Right lung (tissue), 5 donors: ENCODE results near the gene WDR45B. TPM values are rescaled to one million over a fixed set of nuclear protein-coding genes. Genes with fewer than 3 reads are reported as not detected.

Experiments
- DNase-seq, 2 donors: peaks; one replicate each; pipeline ENCODE4 v3.0.0-alpha.2; 2013
- polyA plus RNA-seq, 5 donors: library from polyadenylated mRNA; unstranded; fragments of 120-200 nt; gene quantifications; one replicate each; pipeline versions ENCODE4 v1.2.1 to v1.2.3, GENCODE V29; 2013; ENCODE audit warnings: inconsistent platforms in 1 of 5, low replicate concordance in 1 of 5; ENCODE audit not compliant: insufficient read length in 5 of 5, insufficient read depth in 1 of 5

Gene WDR45B
- polyA plus RNA-seq, 5 donors = 74.0 to 95.4 (median 86.4) TPM

DNA sequence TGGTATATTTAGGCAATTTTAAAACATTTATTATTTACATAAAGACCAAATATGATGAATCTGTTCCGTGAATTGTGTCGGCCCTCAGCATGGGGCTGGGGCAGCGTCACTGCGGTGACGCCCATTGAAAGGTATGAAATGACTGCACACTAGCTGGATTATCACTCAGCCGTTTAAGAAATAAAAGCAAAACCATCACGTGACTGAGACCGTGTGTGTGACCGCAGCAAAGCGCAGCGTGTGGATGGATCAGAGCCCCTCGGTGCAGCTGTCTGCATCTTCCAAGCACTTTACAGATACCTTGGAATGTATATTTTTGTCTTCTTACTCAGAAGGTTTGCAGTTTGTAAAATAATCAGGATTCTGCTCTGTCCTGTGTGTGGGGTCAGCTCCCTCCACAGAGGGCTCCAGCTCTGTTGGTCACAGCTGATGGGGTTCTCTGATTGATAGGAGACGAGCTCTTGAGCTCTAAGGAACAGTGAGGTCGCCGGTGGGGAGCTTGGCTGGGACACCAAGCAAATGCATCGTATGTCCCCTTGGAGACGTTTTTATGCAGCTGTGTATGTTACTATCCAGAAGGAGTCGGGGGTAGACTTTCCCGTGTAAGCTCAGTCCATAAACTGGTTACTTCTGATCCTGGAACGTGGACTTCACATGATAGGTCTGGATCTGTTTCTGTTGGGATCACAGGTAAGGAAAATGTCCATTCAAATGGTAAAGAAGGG lies 45.1 kb downstream of the WDR45B start:
- DNase-seq = no peak

DNA sequence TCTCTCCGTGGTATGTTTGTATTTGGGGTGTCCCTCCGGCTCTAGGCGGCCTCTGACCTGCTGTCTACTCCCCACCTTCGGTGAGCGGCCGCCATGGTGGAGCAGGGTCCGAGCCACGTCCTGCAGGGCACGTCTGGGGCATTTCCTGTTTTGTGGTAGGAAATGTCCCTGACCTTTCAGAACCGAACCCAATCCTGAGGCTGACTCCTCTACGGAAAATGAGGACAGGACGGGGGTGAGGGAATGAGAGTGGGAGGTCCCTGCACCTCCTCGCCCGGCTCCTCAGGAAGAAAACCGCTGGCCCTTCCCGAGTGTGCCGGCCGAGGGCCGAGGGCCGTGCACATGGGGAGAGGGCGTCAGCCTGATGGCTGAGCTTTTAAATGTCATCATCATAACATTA lies 45.8 kb downstream of the WDR45B start:
- no peak for DNase-seq

GRCh38 chr17:82601447-82602000 lies 46.7 kb downstream of the WDR45B start:
- no peak for DNase-seq

GRCh38 chr17:82600731-82601446 lies 47.4 kb downstream of the WDR45B start:
- DNase-seq = no peak

GRCh38 chr17:82599674-82600661 lies 48.3 kb downstream of the WDR45B start:
- DNase-seq = no peak

GRCh38 chr17:82598256-82599119 lies 49.8 kb downstream of the WDR45B start:
- DNase-seq = no peak

DNA sequence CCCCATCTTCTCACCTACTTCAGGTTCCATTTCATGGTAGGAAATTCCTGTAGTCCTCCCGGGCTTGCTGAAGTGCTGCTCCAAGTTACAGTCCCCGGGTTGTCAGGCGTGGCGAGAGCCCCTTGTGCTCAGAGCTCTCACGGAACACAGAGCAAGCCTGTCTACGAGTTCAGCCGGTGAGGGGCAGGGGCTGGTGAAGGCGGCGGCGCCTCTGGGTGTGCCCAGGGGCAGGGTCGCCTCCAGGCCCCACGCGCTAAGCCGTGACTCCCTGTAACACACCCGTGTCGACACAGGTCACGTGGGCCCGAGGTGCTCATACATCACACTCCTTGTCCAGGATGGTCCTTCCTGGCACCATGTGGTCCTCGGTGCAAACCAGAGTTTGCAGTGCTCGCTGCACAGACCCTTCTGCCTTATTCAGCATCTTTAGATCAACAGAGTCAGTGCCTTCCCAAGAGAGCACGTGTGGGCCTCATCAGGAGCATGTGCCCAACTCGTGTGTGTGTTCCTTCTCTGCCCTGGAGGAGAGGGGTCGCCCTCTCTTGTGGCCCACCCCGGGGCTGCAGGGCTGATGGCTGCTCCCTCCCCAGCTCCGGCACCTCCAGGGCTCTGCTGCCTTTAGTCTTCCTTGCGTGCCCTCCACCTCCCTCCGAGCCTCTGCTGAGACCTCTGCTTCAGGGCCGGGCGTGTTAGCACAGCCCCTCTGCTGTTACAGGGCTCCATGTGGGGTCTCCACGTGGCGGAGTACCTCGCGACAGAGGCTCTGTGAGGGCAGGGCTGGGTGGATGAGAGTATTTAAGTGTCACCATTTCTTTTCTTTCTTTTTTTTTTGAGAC lies 51.2 kb downstream of the WDR45B start:
- DNase-seq = no peak

GRCh38 chr17:82596296-82596695 lies 51.9 kb downstream of the WDR45B start:
- no peak for DNase-seq

GRCh38 chr17:82595893-82596292 lies 52.4 kb downstream of the WDR45B start:
- DNase-seq = no peak

GRCh38 chr17:82594571-82594970 lies 53.7 kb downstream of the WDR45B start:
- no peak for DNase-seq

DNA sequence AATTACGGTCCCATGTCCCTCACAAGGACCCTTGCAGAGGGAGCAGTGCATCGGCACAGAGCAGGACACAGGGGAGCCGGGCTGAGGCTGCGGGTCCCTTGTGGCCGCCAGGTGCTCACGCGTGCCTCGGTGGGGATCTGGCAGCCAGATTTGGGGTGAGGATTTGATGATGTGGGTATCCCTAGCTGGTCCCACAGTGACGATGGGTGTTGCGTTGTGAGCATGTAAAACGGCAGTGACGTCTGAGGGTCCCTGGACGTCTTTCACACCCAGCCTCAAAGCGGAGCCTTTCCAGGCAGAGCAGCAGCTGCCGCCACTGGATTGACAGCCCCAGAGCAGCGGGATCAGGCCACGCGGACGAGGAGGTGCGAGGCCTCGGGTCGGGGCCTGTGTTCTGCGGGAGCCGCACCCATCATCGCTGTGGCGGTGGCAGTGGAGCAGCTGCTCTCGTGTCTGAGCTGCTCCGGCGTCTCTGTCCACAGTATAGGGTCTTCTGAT lies 54.6 kb downstream of the WDR45B start:
- no peak for DNase-seq

- peak; percentile 80 to 82 for DNase-seq
Measured at GRCh38 chr17:82592767-82593589, 55.3 kb downstream of the WDR45B start.

- no peak for DNase-seq
Measured at GRCh38 chr17:82592289-82592766, 55.9 kb downstream of the WDR45B start.

- DNase-seq = no peak
Measured at GRCh38 chr17:82590881-82591539, 57.2 kb downstream of the WDR45B start.

- no peak for DNase-seq
Measured at GRCh38 chr17:82590216-82590615, 58.0 kb downstream of the WDR45B start.

GRCh38 chr17:82589851-82590180 lies 58.4 kb downstream of the WDR45B start:
- no peak for DNase-seq

DNA sequence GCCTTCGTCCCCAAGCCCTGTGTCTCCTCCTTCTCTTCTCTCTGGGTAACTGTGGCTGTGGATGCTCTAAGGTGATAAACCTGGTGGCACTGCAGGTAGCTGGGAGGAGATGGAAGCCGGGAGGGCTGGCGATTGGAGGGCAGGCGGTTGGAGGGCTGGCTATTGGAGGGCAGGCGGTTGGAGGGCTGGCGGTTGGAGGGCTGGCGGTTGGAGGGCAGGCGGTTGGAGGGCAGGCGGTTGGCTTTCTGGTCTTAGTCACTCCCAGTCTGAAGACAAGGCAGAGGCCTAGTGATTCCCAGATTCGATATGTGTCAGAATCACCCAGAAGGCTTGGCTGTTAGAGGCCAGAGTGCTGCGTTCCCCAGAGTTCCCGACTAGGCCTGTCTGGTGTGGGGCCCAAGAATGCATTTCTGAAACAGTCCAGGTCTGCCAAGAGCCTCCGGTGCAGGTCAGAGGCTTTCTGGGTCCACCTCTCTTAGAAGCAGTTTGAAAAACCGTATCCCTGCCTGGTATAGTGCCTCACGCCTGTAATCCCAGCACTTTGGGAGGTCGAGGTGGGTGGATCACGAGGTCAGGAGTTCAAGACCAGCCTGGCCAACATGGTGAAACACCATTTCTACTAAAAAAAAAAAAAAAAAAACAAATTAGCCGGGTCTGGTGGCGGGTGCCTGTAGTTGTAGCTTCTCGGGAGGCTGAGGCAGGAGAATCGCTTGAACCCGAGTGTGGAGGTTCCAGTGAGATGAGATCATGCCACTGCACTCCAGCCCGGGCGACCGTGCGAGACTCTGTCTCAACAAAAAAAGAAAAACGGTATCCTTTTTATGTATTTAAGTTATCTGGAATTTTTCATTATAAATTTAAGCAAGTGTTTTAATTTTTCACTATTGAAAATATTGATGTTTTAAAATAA lies 59.7 kb downstream of the WDR45B start:
- no peak for DNase-seq
